Ectodermal cell (in vitro differentiated cells): ENCODE results near the gene AMDHD2.
A peak's percentile ranks its signal among the peaks of the same experiment; 100 is the strongest.
"Not testable (repeated sequence)": the region's sequence is repeated elsewhere in the genome, so short reads cannot be mapped to it uniquely, and the experiment has no call there.

Source experiments
- H3K27ac ChIP-seq: 2 replicates; pipeline ENCODE4 v1.7.0; 2013; ENCODE audit warnings: mild to moderate bottlenecking, low read depth, low read length; ENCODE audit not compliant: insufficient read depth, poor library complexity, severe bottlenecking
- H3K27me3 ChIP-seq: 2 replicates; pipeline ENCODE4 v1.7.0; 2013; ENCODE audit warnings: mild to moderate bottlenecking, low read length; ENCODE audit not compliant: insufficient read depth, control insufficient read depth, poor library complexity, severe bottlenecking
- H3K36me3 ChIP-seq: one replicate; pipeline ENCODE4 v1.7.0; 2013; ENCODE audit warnings: low read length; ENCODE audit not compliant: control insufficient read depth, insufficient read depth
- H3K4me1 ChIP-seq: one replicate; pipeline ENCODE4 v1.7.0; 2013; ENCODE audit warnings: low read length; ENCODE audit not compliant: control insufficient read depth, insufficient read depth
- H3K4me3 ChIP-seq: 2 replicates; pipeline ENCODE4 v1.7.0; 2013; ENCODE audit warnings: low read depth, low read length, control low read depth; ENCODE audit not compliant: insufficient read depth
- H3K9me3 ChIP-seq: 2 replicates; pipeline ENCODE4 v1.7.0; 2013; ENCODE audit warnings: mild to moderate bottlenecking, low read length, moderate library complexity; ENCODE audit not compliant: control insufficient read depth
- WGBS, 2 experiments: methylation state at CpG; one replicate each; pipeline ENCODE4 v1.1.7; 2013; ENCODE audit warnings: missing lambda C conversion rate in 2 of 2; 5-methylcytosine and 5-hydroxymethylcytosine counted together

Gene AMDHD2

GRCh38 chr16:2474877-2475412 lies 45.2 kb upstream of the AMDHD2 start, which contains the start of gene TBC1D24:
Gene TBC1D24 (plus strand): TSS chr16:2475127. CDS start chr16:2496149, 21,022 bp downstream.
- Histone ChIP-seq H3K27me3 (peaks cover 64% of the 10 kb centered on the region), H3K36me3 (no peaks in the 10 kb centered on the region), H3K4me1 (peaks cover 30% of the 10 kb centered on the region), H3K9me3 (no peaks in the 10 kb centered on the region), H3K27ac (peak within 1 kb of the TSS; percentile 26), H3K4me3 (peak within 1 kb of the TSS; percentile 70)
- WGBS, 2 experiments, result 0% methylated on average over 77 of the region's 77 CpGs

GRCh38 chr16:2475413-2476344 lies 44.5 kb upstream of the AMDHD2 start:
- Histone ChIP-seq H3K4me3 (peak overlapping the region; percentile 70), H3K27me3 (peaks cover 57% of the 10 kb centered on the region), H3K4me1 (peaks cover 22% of the 10 kb centered on the region), H3K27ac (no peak overlapping the region), H3K9me3 (no peaks in the 10 kb centered on the region), H3K36me3 (no peaks in the 10 kb centered on the region)
- WGBS, 2 experiments, result 13% methylated on average over 55 of the region's 55 CpGs

- Histone ChIP-seq H3K9me3 (no peaks in the 10 kb centered on the region), H3K27ac (no peak overlapping the region), H3K27me3 (peaks cover 50% of the 10 kb centered on the region), H3K36me3 (no peaks in the 10 kb centered on the region), H3K4me3 (peak overlapping the region; percentile 70), H3K4me1 (peaks cover 17% of the 10 kb centered on the region)
- 92 to 96% methylated on average over 9 of the region's 9 CpGs for WGBS, 2 experiments
These were observed 43.8 kb upstream of the AMDHD2 start for GRCh38 chr16:2476345-2476720.

- Histone ChIP-seq H3K4me3 (no peak overlapping the region), H3K27me3 (peaks cover 46% of the 10 kb centered on the region), H3K27ac (no peak overlapping the region), H3K36me3 (no peaks in the 10 kb centered on the region), H3K9me3 (no peaks in the 10 kb centered on the region), H3K4me1 (peaks cover 17% of the 10 kb centered on the region)
- 96 to 99% methylated on average over 3 of the region's 3 CpGs for WGBS, 2 experiments
These were observed 43.4 kb upstream of the AMDHD2 start for GRCh38 chr16:2476741-2477140.

GRCh38 chr16:2477327-2477726 lies 42.8 kb upstream of the AMDHD2 start:
- Histone ChIP-seq H3K27ac (no peak overlapping the region), H3K9me3 (no peaks in the 10 kb centered on the region), H3K4me3 (no peak overlapping the region), H3K27me3 (peaks cover 40% of the 10 kb centered on the region), H3K4me1 (peaks cover 12% of the 10 kb centered on the region), H3K36me3 (no peaks in the 10 kb centered on the region)
- 90 to 93% methylated on average over 3 of the region's 3 CpGs for WGBS, 2 experiments

- Histone ChIP-seq H3K9me3 (no peaks in the 10 kb centered on the region), H3K27me3 (peaks cover 31% of the 10 kb centered on the region), H3K4me3 (no peak overlapping the region), H3K36me3 (no peaks in the 10 kb centered on the region), H3K27ac (no peak overlapping the region), H3K4me1 (peaks cover 10% of the 10 kb centered on the region)
- 92 to 93% methylated on average over 8 of the region's 8 CpGs for WGBS, 2 experiments
These were observed 41.9 kb upstream of the AMDHD2 start for GRCh38 chr16:2478279-2478678.

GRCh38 chr16:2479996-2480395 lies 40.2 kb upstream of the AMDHD2 start:
- H3K36me3 ChIP-seq, H3K4me3 ChIP-seq, H3K27ac ChIP-seq, H3K4me1 ChIP-seq, H3K9me3 ChIP-seq: not testable (repeated sequence)
- peaks cover 17% of the 10 kb centered on the region for H3K27me3 ChIP-seq
- 89 to 95% methylated on average over 10 of the region's 10 CpGs for WGBS, 2 experiments

- Histone ChIP-seq H3K9me3 (no peaks in the 10 kb centered on the region), H3K4me1 (peaks cover 3% of the 10 kb centered on the region), H3K36me3 (no peaks in the 10 kb centered on the region), H3K27ac (no peak overlapping the region), H3K4me3 (no peak overlapping the region), H3K27me3 (peaks cover 9% of the 10 kb centered on the region)
- WGBS, 2 experiments, result 93 to 94% methylated on average over 12 of the region's 12 CpGs
These were observed 39.2 kb upstream of the AMDHD2 start for GRCh38 chr16:2480948-2481347.

- no peaks in the 10 kb centered on the region for H3K4me1 ChIP-seq
- no peak overlapping the region for H3K4me3 ChIP-seq
- 82 to 83% methylated on average over 7 of the region's 7 CpGs for WGBS, 2 experiments
- no peaks in the 10 kb centered on the region for H3K9me3 ChIP-seq
- no peak overlapping the region for H3K27ac ChIP-seq
- H3K27me3 ChIP-seq, result peaks cover 2% of the 10 kb centered on the region
- no peaks in the 10 kb centered on the region for H3K36me3 ChIP-seq
These were observed 38.5 kb upstream of the AMDHD2 start for GRCh38 chr16:2481676-2482075.

- Histone ChIP-seq H3K4me1 (peaks cover 4% of the 10 kb centered on the region), H3K36me3 (no peaks in the 10 kb centered on the region), H3K9me3 (no peaks in the 10 kb centered on the region), H3K4me3 (no peak overlapping the region), H3K27ac (no peak overlapping the region), H3K27me3 (no peaks in the 10 kb centered on the region)
- 93% methylated on average over 13 of the region's 13 CpGs for WGBS, 2 experiments
These were observed 37.9 kb upstream of the AMDHD2 start for GRCh38 chr16:2482249-2482648.
